Stimulated activated CD4-positive, alpha-beta T cell treated with anti-CD3 and anti-CD28 coated beads, TNF-alpha, amount 100 ng/mL, for 4 hours (primary cell): Measurements from ENCODE around the gene CDCP2.
A peak's percentile ranks its signal among the peaks of the same experiment; 100 is the strongest.

Experiments
- DNase-seq, 3 experiments: peaks; one replicate each; pipeline ENCODE4 v3.0.0-alpha.2; 2020; ENCODE audit warnings: low read depth in 3 of 3

The CDCP2 gene

GRCh38 chr1:54137534-54138061 lies 15.2 kb downstream of the CDCP2 start:
- no peak for DNase-seq

DNA sequence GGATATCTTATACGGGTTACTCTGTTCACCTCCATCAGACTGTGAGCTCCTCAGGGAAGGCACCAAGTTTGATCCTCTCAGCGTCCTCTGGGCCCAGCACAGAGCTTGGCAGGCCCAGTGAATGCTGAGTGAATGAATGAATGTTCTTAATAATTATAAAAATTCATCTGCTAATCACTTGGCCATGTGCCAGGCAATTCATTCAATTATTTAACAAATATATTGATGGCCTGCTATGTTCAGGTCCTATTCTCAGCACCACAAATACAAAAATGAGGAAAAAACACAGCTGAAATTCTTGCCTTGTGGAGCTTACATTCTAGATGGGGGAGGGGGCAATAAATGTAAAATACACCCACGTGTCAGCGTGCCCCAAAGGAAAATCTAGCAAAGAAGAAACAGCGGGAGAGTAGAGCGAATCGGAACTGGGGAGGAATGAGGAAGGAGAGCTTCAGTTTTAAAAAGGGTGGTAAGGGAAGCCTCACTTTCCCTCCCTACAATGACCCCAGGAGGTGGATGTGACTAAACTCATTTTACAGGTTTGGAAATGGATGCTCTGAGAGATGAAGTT lies 15.8 kb downstream of the CDCP2 start:
- DNase-seq: no peak

DNA sequence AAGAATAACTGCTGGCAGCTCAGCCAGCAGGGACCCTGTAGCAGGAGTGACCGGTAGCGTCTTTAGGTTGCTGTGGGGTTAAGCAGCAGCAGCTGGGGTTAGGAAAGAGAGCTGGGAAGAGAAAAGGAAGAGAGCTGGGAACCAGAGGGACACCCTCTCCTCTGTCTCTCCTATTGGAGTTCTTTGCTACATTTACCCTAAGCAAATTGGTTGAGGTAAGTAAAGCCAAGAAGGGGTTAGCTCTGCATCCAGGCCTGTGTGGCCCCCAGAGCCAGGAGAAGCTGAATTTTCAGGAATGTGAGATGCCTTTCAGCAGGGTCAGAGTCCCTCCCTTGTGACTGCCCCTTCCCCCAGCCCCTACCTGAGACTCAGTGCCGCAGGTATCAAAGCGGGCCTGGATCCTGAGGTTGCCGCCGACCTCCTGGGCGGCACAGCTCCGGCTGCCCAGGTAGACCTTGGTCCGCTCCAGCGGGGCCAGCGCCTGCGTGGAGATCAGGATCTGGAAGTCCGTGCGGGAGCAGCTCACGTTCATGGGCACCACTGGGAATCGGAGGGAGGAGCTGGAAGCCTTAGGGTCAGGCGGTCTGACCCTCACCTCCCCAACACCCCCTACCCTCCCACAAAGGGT lies 16.4 kb downstream of the CDCP2 start:
- no peak for DNase-seq

- no peak for DNase-seq
Measured at GRCh38 chr1:54135436-54136120, 17.2 kb downstream of the CDCP2 start.

- DNase-seq: no peak
Measured at GRCh38 chr1:54134295-54134694, 18.5 kb downstream of the CDCP2 start.

- no peak for DNase-seq
Measured at GRCh38 chr1:54132495-54132894, 20.3 kb downstream of the CDCP2 start.

- no peak for DNase-seq
Measured at GRCh38 chr1:54131419-54131818, 21.4 kb downstream of the CDCP2 start.

DNA sequence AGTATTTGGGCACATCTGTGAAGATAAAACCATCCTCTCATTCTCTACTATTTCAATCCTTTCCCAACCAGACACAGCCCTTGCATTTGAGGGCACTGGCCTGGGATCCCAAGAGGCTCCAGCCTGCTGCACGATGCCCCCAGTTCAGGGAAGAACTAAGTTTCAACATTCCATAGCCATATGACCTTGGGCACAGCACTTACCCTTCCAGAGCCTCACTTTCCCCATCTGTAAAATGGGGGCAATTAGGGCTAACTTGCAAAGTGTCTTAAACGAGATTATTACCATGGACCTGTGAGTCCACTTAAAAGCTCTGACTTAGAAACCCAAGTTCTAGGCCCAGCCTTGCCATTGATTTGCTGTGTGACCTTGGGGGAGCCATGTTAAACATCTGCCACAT lies 22.9 kb downstream of the CDCP2 start:
- DNase-seq: no peak

DNA sequence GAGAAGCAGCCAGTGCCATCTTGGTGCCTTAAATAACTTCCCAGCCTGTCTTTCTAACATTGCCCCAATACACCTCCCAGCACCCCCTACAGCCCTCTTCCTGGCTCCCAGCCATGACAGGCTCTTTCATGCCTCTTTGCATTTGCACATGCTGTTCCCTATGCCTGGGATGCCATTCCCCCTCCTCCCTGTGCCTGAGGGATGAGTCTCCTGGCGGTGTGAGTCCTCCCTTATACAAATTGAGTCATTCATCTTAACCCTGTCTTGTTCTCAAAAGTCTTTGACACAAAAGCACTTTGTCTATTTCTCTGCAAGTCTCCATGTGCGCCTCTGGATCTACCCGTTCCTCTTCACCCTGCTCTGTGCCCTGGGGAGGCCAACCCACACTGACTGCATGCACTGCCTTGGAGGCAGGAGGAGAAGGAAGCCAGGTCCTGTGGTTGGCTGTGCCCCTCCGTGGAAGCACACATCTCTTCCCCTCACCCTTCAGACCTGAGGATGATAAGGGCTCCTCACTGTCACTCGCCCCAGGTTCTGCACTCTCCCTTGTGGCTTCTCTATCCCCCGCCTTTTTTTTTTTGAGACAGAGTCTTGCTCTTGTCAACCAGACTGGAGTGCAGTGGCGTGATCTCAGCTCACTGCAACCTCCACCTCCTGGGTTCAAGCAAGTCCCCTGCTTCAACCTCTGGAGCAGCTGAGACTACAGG lies 25.1 kb downstream of the CDCP2 start:
- no peak for DNase-seq

DNA sequence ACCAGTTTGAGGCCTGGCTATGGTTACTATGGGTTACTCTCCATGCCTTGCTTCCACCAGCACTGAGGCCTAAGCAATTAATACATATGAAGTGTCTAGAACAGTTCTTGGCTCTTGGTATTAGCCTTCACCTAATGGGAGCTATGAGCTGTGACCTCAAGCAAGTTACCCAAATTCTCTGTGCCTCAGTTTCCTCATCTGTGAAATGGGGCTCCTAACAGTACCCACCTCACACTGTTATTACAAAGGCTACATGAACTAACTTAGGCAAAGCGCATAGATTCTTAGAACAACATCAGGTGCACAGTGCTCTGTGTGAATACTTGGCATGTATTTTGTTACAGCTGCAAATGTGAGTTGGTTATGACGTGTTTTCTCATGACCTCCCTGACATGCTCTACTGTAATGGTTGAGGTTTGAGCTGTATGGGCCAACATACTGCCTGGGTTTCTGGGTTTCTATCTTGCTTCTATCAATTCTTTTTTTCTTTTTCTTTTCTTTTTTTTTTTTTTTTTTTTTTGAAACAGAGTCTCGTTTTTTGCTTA lies 26.5 kb downstream of the CDCP2 start:
- DNase-seq: no peak

DNA sequence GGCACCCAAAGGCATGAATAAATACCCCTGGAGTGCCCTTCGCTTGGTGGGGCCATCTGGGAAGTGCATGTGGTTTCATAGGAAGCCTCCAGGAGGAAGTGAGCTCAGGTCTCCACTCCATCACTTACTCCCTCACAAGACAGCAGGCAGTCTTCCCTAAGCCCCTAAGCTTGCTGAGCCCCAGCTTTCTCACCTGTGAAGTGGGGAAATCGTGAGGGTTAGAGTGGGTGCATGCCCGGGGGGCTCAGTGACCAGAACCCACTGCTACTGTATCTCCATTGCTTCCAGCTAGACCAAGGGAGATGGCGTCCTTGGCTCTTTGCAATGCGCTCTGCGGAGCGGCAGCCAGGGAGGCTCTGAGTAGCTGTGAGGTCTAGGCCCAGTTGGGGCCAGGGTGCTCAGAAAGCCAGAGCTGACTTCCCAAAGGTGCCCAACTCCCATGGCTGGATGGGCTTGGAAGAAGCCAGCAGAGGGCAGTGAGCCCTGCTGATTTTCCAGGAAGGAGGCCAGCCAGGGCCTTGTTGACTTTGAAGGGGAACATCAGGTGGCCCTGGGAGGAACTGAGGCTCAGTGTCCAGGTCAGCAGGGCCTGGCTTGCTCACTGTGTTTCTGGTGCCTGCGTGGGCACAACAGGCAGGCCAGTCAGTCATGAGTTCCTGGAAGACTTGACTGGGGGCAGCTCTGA lies 27.3 kb downstream of the CDCP2 start:
- DNase-seq: no peak

DNA sequence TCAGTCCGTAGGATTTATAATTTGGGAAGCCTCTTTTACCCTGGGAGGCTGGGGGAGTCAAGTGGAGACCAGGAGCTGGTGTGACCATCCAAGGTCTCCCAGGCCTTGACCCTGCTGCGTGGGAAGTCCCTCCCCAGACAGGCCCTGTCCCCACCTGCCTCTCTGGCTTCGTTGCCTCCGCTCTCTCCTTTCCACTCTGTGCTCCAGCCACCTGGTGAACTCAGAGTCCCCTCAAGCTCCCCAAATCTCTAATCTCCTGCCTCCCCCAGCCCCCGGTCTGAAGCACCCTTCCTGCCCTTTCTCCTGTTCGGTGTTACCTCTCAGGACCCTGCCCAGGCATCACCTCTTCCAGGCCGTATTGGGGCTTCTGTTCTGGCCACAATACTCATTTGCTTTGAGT lies 27.9 kb downstream of the CDCP2 start:
- DNase-seq: no peak

DNA sequence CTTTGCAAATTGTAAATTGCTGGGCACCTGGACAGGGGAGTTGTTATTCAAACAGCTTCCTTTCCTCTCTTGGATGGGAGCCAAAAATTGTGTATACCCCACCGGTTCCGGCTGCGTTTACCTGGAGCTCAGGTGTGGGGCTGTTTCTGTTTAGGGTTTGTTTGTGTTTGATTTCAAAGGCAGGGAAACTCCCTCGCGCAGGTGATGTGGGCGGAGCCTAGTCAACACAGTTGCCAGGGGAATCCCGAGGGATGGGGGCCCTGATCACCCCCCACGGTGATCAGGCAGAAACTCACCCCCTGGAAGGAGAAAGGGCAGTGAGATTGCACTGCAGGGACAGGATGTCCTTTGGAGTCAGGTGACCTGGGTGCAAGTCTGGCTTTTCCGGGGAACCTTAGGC lies 28.3 kb downstream of the CDCP2 start:
- DNase-seq: no peak

GRCh38 chr1:54122992-54123391 lies 29.8 kb downstream of the CDCP2 start:
- DNase-seq: no peak

GRCh38 chr1:54122135-54122751 lies 30.6 kb downstream of the CDCP2 start:
- DNase-seq: no peak

GRCh38 chr1:54121482-54122134 lies 31.2 kb downstream of the CDCP2 start:
- DNase-seq: peak; percentile 34 to 46 (median 38)

DNA sequence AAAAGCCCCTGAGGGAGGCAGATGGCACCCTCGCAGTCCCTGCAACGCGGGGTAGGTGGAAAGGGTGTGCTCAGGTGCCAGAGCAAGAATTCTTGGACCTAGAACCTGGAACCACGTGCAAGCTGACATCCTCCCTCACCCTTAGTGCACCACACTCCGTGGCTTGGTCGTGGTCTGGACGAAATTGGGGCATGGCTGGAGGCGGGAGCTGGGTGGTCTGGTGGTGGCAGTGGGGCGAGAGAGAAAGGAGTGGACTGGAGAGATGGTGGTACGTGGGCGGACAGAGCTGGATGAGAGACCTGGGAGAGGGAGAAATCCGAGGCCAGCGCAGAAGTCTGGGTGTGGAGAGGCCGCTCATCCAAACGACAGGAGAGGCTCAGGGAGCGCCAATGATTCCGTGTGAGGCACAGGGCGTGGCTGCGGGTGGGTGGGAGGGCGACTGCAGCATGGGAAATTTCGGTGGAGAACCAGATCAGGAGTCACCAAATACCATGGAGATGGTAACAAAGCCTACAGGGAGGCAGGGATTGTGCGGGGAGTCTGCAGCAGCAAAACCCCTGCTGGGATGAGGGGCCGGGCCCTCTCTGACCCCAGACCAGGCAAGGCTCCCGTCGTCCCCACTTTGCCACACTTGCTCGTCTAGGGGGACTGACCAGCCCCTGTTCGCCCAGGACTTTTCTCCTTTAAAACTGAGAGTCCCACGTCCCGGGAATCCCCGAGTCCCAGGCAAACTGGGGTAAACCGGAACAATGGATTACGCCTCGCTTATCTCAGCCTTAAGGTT lies 31.9 kb downstream of the CDCP2 start:
- DNase-seq: no peak

DNA sequence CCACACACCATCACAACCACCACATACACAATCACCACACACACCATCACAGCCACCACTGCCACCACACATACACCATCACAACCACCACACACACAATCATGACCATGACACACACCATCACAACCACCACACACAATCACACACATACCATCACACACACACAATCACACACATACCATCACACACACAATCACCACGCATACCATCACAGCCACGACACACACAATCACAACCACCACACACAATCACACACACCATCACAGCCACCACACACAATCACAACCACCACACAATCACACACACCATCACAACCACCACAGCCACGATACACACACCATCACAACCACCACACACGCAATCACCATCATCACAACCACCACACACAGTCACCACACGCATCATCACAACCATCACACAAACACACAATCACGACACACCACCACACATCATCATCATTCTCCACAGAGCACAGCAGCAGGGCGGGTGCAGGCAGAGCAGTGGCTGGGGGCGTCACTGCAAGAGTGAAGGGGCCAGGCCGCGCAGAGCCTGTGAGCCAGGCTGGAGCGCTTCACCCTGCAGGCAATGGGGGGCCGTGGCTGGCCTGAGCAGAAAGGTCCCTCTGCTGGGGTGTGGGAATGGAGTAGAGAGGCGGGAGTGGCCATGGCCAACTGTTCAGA lies 32.6 kb downstream of the CDCP2 start:
- no peak for DNase-seq

DNA sequence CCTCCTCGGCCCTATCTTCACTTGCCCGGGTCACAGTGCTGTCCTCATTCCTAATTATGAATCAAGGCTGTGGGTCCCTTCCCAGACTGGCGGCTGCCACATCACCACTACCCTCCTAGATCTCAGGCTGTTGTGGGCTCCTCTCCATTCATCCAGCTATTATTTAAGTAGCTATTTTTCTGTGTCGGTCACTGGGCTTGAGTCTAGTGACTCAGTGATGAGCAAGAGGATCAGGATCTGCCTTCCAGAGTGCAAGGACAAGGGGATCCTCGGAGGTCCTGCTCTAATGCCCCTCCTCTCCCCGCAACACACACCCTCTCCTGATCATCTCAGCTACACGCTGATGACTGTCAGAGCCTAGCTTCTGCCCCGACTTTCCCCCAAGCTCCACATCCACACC lies 34.1 kb downstream of the CDCP2 start:
- DNase-seq: no peak
